ENCODE results near the gene SPATA12.

The SPATA12 gene

DNA sequence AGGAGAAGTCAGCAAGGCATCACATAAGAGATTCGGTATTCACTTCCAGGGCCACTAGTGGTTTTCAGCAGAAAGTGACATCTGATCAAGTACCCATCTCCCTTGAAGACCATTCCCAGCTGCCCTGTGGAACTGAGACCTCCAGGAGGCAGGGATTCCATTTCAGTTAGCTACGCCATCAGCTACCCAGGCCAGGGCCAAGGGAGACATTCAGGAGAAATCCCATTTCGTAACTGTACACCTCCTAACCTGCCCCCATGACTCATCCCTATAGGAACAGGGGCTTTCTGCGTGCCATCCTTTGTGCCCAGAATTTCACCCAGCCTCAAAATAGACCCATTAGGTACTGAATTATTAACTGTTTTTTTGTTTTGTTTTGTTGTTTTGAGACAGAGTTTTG is 24.7 kb downstream of the SPATA12 start:
- DNase-seq: no peak

DNA sequence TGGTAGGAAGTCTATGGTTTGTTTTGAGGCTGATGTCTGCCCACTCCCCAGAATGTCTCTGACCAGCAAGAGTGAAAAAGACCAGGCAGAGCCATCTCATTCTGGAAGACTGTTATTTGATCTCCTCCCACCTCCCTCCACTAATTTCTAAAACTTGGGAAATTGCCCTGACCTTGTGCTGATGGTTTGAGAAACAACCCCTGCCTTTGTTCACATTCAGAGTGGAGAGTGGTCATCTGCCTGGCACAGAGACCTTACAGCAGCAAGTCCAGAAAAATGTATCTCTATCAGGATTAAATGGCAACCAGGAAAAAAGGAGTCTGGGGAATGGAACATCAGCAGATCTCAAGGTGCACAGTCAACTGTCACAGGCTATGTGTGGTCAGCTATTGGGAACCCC is 25.7 kb downstream of the SPATA12 start:
- no peak for DNase-seq

DNA sequence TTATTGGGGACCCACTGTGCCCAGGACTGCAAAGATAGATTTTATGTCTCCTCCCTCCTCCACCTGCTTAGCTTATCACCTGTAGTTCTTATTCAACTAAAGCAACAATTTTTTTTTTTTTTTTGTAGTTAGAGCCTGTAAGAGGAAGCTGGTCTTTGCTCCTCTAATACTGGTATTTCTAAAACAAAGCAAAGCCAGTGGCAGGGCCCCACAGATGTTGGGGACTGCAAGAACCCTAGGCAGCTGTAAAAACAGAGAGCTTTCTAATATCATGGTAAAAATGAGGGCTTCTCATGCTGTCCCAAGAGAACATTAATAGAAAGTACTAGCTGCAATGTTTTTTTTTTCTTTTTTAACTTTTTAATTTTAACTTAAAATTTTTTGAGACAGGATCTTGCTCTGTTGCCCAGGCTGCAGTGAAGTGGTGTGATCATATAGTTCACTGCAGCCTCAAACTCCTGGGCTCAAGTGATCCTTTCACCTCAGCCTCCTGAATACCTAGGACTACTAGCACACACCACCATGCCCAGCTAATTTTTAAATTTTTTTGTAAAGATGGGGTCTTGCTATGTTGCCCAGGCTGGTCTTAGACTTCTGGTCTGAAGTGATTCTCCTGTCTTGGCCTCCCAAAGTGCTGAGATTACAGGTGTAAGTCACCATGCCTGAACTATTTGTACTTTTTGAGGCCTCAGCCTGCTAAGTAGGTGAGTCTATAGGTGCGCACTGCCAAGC is 27.1 kb downstream of the SPATA12 start:
- DNase-seq: no peak

DNA sequence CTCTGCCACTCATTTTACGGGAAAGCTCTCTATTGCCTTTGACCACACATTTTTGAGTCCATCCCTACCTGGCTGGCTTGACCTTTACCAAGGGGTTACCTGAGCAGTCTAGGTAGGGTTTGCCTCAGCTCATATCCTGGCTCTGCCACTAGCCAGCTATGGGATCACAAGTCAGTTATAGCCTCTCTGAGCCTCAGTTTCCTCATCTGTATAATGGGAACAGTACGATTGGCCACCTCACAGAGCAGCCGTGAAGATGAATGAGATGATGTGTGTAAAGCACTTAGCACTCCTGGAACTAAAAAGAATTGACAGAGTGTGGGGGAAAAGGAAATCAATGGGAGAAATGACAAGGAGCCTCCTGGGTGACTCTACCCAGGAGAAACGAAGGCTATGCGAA is 28.0 kb downstream of the SPATA12 start:
- no peak for DNase-seq

DNA sequence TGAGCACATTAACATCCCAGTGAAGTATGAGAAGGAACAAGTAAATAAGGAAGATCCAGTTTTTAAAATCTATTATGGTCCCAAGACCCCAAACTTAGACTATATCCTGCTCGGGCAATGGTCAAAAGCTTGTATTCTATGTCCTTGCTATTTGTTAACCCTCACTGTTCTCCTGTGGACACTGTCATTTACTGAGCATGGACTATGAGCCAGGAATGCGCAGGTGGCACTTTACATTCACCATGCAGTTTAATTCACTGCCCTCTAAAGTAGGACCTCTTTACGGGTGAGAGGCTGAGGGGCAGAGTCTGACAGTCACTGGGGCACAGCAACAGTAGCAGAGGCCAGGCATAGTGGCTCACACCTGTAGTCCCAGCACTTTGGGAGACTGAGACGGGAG is 28.6 kb downstream of the SPATA12 start:
- DNase-seq: no peak

DNA sequence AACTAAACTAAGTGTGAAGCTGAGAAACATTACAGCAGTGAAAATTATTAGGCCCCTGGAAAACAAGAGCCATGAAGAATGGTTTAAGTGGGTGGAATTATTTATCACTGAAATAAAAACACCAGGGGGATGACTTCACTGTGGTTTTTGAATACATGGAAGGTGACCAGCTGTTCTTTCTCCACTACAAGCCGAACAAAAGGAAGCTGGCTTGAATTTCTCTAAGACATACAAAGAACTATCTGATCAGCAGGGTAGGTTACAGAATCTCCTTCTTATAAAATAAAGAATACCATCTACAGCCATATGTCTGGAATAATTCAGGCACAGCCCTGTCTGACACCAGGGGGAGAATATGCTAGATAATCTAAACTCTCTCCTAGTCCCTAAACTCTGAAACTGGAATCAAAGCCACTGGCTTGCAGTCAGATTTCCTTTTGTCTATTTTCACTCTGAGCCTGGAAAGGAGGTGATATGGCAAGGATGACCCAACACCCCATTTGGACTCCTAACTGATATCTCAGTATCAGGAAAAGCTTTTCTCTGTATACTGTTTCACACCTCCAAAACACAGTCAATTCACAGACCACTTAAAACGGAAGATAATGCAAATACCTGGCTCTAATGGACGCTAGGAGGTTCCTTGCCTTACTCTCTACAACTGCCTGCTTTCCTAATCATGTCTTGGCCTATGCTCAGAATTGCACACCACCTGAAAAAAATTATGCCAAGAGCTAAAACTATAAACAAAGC is 31.2 kb downstream of the SPATA12 start:
- no peak for DNase-seq

DNA sequence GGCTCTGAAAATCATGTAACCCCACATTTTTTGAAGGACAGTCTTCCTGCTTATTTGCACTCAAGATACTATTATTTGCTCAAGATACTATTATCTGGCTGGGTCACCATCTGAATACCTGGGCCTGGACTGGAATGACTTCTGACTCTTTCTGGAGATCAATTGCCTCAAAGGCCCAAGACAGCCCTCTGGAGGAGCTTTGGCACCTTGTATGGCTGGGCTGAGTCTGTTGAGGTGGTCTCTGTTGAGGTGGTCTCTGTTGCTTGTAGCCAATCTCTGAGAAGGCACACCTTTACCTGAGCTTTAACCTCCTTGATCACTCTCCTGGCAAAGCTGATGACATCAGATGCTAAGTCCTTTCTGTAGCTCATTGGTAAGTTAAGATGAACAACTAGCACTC is 33.0 kb downstream of the SPATA12 start:
- DNase-seq: no peak

DNA sequence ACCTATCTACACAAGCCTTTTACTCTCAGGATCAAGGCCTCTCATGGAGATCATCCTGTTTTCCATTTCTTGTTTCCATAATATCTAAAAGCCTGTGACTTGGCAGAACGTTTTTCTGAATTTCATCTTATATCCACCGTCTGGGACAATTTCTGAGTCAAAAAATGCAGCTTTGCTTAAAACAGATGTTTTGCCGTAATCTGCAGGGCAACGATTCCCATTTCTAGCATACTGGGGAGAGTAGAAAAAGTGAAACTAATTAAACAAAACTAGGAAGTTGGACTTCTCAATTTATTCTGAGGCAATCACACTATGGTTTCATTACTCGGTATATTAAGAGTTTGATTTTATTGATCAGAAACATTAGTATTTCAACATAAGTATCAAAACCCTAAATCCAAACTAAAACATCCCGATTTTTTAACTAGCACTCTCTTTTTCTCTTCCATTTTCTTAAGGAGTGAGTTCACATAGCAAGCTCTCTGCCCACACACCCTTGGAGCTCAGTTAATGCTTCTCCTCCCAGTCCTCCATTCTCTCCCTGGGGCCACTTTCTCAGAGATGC is 33.6 kb downstream of the SPATA12 start:
- DNase-seq: no peak

DNA sequence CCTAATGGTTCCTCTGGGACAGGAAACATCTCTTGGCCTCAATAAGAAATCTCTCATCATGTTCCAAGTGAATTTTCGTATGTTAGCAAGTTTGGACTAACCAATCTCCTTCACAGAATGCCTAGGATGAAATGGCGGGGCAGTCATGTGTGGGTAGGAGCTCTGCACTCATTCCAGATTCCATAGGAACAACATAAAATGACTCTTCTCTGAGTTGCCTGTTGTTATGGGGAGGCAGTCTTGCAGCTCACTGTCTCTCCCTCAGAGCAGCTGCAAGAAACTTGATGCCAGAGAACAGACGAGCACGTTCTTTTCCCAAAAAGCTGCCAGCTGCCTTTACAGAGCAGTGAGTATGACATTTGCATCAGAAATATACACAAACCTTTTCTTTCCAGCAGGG is 34.1 kb downstream of the SPATA12 start:
- DNase-seq: no peak

DNA sequence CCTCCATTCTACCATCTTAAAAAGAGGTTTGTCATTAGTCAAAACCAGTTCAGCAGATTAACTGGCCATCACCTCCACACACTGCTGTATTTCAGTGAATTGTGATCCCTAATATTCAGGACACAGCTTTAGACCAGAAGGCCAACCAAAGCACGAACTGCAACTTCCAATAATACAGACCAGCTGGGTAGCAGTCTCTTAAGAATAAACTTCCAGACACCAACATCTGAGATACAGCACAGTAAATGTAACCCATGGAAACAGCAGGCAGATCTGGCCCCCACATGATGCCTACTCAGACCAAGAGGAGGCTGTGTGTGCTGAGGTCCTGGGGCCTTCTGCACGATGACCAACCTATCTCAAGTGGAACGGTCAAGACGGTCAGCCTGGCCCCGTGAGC is 34.9 kb downstream of the SPATA12 start:
- DNase-seq: no peak

DNA sequence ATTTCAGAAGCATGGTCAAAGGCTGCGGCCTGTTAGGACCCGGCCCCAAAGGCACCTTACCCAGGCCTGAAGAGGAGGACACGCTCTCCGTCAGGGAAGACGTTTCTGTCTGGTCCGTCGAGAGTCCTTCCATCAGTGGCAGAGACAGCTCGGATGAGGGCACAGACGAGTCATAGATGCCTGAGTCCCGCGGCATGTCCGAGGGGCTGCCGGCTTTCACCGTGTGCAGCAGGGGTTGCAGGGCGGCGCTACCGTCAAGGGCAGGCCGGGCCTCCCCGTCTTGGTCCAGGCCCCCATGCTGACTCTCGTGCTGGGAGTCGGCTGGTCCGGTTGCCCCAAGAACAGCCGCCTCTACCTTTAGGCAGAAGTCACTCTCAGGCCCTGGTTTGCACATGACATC is 37.1 kb downstream of the SPATA12 start:
- no peak for DNase-seq

DNA sequence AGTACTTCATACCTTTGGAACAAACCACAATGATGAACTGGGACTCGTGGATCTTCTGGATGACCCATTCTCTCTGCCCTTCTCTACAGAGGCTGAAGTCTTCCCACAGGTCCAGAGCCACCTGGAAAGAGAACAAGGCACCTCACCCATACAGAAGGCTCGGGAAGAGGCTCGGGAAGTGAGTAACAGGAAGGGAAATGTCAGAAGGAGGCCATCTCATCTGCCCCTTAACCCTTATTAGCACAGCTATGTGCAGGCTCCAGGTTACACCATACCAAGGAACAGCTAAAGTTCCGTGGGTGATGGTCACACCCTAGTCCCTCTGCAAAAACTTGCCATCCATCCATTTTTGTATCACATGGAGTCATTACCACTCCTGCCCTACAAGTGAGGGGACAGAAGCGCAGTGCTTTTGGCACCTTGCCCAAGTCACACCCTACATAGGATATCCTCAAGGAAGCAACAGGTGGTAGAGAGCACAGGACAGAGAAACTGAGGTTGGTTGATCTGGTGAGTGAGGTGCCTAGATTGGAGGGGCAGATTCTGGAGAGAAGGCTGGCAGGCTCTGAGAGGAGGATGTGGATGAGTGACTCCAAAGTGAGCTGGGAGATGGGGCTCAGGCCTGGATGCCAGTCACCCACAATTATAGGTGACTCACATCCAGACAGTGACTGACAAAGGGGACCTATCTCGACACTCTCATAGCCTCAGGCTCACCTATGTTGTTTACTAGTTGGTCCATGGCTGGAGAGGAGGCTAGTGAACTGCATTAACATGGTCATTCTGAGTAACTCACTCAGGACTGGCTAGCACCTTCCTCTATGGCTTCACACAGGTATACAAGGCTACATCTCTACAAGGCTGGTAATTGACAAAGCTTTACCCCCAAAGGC is 38.2 kb downstream of the SPATA12 start:
- no peak for DNase-seq

DNA sequence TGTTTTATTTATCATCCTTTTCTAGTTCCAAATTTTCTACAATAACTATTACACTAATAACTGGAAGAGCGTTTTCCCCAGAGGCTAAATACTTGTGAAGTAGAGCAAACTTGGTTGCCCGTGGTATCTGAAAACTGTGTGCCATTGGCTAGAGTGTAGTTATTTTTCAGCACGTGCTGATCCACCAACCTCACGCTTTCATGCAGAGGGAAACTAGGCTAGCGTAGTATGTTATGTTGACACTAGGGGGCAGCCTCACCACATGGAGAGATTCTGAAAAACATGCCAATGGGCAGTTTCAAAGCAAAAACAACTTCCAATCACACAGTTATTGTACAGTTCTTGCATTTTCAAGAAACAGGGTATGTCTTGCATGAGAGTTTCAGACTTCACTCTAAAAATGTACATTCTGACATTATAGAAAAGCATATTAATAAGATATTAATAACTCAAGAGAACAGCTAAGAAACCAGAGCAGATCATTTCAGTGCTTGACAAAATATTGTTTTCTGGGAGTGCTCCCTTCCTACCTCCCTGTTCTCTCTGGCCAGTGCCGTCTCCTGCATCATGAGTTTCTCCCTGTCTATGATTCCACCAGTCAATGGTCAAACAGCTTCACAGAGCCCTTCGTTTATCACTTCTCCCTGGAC is 39.7 kb downstream of the SPATA12 start:
- DNase-seq: peak; percentile 16

DNA sequence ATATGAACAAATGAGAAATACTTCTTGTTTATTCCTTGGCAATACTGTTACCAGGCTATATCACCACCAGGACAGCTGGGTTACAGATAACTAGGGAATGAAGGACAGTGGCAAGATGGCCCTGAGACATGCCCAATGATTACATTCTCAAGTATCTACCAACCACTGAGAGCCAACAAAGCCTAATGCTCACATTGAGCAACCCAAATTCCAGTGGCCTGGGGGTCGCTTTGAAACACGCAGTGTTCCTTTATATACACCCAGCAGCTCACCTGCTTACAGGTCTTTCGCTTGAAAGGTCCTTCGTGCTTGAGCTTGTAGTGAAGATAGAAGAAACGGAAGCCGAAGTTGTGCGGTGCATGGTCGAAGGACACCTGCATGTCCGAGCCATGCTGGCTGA is 45.1 kb downstream of the SPATA12 start:
- no peak for DNase-seq

DNA sequence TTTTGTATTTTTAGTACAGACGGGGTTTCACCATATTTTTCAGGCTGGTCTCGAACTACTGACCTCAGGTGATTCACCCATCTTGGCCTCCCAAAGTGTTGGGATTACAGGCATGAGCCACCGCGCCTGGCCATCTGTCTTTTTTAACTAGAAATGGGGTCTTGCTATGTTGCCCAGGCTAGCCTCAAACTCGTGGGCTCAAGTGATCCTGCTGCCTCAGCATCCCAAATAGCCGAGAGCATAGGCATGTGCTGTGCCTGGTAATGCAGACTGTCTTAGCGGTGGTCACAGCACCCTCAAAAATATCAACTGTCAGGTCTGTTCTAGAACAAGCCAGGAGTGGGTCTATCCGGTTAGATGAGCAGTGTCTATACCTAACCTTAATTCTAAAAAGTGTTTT is 48.2 kb downstream of the SPATA12 start:
- no peak for DNase-seq

DNA sequence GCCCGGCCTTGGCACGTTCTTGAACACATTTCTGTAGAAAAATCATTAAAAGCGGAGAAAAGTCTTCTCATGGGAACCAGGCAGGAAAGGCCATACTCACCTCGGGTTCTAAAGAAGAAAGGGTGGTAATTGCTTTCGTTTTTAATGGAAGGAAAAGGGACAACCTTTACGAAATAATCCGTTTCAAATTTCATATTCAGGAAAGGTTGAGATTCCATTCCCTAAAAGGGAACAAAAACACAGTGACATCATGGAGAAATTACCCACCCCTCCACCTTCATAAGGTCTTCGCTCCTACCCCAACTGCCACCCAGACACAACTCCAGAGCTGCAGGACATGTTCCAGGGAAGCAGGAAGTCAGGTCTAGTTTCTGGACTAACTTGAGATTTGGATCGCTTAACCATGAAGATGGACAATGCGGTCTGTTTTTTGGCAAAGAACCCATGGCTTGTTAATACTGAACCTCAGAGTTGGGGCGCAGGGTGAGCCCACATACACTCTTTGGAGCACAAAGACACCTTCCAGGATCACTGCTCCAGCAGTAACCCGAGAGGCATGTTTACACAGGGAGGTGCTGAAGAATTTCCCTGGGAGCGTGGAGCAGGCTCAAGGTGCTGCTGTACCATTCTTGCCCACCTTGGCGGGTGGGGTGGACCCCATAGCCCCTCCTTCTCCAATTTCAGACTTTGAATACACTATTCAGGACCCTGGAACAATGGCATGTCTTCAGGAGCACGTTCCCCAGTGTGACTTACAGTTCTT is 49.2 kb downstream of the SPATA12 start:
- DNase-seq: no peak

DNA sequence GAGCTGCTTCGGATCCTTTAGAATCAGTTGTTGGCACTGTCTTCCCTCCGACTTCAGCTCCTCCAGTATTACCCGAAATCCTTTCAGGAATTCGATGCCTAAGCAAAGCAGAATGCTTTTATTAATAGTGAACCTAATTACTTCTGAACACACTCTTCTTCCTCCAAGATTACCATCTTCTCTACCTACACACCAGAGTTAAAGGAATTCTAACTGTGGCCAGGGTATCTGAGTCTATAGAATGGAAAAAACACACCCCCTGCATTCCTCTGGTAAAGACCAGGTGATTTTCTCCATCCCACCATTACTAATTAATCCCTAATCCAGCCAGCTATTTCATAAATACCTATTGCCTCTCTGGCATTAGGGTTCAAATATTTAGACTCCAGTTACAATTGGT is 49.8 kb downstream of the SPATA12 start:
- no peak for DNase-seq

DNA sequence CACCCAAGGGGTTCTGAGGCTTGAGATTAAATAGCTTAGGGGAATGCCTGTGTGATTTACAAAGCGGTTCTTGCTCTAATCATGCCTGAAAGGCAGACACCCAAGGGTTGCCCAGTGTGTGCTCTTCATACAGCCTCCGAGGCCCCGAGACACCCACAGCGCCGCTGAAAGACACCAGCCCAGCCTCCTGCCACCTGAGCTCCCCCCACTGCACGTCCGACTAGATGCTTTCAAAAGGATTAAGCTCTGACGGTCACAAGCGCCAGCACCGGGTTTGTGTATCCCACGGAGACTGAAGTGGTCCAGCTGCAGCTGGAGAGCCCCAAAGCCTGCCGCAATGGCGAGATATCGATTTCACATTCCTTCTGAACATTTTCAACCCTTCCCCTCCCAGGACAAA is 50.3 kb downstream of the SPATA12 start:
- DNase-seq: no peak

DNA sequence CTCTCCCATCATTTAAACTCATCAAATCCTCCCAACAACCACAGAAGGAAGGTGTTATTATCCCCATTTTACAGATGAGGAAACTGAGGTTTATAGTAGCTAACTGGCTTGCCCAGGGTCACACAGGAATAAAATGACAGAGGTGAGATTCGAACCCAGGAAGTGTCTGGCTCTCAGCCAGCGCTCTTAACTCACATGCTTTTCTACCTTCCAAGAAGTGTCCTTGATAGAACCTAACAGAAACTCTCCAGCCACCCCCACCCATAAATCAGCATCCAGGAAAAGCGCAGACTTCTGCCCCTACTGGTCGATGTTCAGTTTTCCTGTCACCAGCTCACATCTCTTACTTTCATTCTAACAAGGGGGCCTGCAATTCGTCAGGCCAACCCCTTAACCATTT is 51.7 kb downstream of the SPATA12 start:
- DNase-seq: no peak

DNA sequence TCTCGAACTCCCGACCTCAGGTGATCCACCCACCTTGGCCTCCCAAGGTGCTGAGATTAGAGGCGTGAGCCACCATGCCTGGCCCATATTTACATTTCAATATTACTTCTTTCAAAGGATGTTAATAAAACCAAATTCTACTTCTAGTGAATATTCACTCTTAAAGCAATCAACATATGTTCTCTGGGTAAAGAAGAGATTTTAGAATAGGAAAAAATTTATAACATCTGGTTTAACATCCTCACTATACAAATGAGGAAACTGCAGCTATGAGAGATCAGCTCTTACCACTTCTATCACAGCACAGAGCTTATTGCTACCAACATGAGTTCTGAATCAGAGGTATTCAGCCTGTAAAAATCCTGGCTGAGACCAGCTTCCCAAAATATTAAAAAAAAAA is 56.0 kb downstream of the SPATA12 start:
- no peak for DNase-seq

DNA sequence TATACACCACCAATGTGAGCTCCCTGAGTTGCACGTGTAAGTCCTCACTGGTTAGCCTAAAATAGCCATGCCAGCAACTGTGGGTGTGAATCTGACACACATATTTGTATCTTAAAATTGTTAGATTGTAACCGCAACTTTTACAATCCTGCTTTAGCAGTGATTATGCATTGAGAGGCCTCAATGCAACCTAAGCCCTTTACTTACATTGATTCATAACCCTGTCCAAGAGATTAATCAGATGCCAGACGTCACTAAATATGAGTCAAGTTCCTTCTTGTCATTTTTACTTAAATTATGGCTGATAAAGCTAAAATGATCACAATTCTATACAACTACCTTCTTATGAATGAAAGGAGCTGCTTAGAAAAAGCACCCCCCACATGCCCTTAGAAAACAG is 57.8 kb downstream of the SPATA12 start:
- DNase-seq: no peak

DNA sequence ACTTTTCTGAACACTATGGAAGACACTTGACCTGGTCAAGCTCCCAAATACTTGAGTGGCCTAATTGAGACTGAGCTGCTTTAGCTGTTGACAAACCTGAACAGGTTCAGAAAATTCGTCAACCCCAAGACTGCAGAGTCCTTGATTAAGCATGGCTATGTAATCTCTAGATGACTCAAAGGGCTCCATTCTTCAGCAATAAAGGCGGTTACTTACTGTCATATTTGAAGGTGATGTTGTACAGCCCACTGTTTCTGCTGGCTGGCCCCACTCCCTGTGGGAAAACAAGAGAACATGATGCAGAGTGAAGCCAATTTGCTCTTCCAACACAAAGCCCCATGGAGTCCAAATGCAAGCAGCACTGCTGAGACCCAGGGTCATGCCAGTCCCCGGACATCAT is 59.6 kb downstream of the SPATA12 start:
- DNase-seq: no peak
